OCI-LY7 (cell line): ENCODE results near the gene RUVBL2.
"Not testable (repeated sequence)": the region's sequence is repeated elsewhere in the genome, so short reads cannot be mapped to it uniquely, and the experiment has no call there.

ENCODE experiments used
- EZH2phosphoT487 ChIP-seq: fragments of 200-600 bp; sonication (generic); IDR thresholded peaks from 2 replicates; pipeline ENCODE4 v1.6.1; 2018; ENCODE audit warnings: low read depth, borderline replicate concordance, mild to moderate bottlenecking, mixed run types, antibody characterized with exemption, low read length, moderate library complexity, mixed read lengths
- TF ChIP-seq, protein P1 (sequence below): fragments of 200-600 bp; sonication (generic); conservative IDR thresholded peaks from 2 replicates; pipeline ENCODE4 v1.5.1; 2014; ENCODE audit warnings: mild to moderate bottlenecking, antibody characterized with exemption, low read length, moderate library complexity, mixed read lengths

DNA sequence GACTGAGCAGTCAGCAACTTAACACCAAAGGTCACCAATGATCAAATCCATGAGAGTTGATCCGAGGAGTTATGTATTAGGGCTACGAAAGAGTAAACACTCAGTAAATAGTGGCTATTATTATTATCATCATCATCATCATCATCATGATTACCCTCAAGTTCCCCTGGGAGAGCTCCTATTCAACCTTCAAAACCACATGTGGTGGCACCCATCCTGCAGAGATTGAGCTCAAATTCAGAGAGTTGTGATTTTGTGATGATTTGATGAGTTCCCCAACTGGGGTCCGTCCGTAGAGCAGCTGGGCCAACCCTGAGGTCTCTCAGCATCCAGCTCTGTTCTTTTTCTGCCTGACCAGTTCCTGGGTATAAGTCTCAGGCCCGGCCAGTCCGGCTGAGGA lies 31.4 kb downstream of the RUVBL2 start:
- TF ChIP-seq, protein P1, sequence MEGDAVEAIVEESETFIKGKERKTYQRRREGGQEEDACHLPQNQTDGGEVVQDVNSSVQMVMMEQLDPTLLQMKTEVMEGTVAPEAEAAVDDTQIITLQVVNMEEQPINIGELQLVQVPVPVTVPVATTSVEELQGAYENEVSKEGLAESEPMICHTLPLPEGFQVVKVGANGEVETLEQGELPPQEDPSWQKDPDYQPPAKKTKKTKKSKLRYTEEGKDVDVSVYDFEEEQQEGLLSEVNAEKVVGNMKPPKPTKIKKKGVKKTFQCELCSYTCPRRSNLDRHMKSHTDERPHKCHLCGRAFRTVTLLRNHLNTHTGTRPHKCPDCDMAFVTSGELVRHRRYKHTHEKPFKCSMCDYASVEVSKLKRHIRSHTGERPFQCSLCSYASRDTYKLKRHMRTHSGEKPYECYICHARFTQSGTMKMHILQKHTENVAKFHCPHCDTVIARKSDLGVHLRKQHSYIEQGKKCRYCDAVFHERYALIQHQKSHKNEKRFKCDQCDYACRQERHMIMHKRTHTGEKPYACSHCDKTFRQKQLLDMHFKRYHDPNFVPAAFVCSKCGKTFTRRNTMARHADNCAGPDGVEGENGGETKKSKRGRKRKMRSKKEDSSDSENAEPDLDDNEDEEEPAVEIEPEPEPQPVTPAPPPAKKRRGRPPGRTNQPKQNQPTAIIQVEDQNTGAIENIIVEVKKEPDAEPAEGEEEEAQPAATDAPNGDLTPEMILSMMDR: not testable (repeated sequence)
- not testable (repeated sequence) for TF ChIP-seq EZH2phosphoT487
